GM18873 (cell line): Measurements from ENCODE around the gene C17orf113.
"Not testable (repeated sequence)": the region's sequence is repeated elsewhere in the genome, so short reads cannot be mapped to it uniquely, and the experiment has no call there.

Source experiments
- ATAC-seq: cut with Tn5 transposase; IDR thresholded peaks from one replicate; pipeline ENCODE4 v1.9.1; 2021; ENCODE audit warnings: mild to moderate bottlenecking, moderate library complexity, moderate number of reproducible peaks; ENCODE audit not compliant: unreplicated experiment, low FRiP score

Gene C17orf113

DNA sequence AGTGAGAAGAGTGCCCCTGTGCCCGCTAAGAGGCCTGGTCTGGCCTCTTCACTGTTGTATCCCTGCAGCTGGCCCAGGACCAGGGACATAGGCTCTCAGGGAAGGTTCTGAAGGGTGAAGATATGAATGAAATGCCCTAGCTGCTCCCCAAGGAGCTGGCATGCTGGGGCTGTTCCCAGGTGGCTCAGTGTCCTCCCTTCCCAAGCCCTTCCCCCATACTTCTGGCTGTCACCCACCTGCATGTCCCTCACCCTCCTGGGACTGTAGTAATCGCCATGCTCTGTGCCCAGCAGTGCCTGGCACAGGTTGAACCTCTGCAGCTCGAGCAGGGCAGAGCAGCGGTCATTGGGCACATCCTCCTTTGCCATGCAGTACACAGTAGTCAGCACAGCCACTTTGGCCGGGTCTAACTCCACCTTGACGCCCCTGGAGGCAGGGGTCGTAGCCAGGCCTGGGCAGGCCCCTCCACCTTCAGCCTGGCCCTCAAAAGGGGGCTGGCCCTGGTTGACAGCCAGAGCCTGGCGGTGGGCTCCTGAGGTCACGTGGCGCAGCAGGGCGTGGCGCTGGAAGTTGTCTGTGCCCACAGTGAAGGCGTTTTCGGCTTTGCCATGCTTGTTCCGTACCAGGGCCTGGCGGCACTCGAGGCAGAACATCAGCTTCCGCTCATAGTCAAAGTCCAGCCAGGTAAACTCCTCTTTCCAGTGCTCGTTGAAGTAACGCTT is 7.6 kb downstream of the C17orf113 start:
- ATAC-seq = no peak

DNA sequence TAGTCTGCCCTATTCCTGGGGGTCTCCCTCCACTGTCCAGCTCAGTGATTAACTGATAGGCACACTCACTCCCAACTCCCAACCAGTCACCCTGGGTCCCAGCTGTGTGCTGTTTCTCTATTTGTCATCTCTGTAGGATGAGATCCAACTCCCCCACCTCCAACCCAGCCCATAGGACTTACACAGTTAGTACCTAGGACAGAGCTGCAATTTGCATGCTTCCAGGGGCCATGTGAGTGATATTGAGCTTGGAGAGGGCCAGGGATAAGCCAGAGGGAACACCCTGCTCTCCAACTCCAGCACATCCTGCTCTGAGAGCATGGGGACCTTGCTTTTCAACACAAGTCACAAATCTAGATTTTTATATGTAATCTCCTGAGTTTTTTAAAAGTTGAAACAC is 8.8 kb downstream of the C17orf113 start:
- ATAC-seq = no peak

DNA sequence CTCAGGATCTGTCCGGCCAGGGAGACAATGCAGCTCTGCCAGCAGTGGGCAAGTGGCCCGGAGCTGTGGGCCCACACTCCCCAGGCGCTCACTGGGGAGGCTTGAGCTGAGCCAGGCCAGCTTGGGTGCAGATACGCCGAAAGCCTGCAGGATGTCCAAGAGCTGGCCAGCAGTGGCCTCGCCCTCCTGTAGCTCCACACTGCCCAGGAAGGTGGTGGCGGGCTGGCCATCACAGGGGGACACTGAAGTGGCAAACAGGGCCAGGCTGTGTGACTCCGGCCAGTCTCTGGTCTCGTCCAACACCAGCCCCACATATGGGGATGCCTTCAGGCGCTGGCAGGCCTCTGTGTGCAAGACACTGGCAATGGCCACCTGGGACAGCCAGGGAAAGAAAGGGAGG is 9.6 kb downstream of the C17orf113 start:
- no peak for ATAC-seq

DNA sequence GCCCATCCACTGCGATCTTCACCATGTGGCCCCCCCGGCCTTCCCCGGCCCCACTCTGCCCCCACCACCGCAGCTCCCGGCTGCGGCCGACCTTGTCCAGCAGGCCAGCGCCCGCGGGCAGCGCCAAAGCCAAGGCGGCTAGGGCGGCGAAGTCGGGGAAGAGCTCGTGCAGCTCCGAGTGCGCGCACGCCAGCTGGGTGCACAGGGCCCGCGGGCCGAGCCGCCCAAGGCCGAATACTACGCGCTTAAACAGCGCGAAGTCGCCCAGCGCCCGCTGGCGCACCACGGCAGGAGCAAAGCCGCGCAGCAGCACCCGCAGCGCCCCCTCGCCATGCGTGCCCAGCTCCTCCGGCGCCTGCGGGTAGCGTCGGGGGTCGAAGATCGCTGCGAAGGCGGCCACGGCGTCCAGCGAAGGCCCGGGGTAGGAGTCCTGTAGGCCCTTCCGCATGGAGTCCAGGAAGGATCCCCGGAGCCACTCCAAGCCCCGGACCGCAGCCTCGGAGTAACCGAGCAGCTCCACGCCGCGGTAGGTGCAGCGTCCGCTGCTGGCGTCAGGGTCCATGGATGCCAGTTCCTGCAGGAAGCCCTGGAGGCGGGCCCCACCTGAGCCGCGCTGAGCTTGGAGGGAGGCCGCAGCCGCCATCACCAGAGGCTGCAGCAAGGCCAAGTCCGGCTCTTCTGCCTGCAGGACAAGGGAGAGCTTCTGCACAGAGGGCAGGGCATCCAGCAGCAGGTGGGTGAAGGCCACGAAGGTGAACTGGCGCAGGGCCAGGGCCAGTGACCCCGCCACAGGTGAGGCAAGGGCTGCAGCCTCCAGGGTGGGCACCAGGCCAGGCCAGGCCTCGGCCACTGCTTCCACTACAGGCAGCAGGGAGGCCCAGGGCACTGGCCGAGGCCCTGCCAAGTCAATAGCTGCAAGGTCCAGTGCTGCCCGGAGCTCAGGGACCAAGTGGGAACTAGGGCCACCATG is 10.3 kb downstream of the C17orf113 start:
- ATAC-seq = no peak

DNA sequence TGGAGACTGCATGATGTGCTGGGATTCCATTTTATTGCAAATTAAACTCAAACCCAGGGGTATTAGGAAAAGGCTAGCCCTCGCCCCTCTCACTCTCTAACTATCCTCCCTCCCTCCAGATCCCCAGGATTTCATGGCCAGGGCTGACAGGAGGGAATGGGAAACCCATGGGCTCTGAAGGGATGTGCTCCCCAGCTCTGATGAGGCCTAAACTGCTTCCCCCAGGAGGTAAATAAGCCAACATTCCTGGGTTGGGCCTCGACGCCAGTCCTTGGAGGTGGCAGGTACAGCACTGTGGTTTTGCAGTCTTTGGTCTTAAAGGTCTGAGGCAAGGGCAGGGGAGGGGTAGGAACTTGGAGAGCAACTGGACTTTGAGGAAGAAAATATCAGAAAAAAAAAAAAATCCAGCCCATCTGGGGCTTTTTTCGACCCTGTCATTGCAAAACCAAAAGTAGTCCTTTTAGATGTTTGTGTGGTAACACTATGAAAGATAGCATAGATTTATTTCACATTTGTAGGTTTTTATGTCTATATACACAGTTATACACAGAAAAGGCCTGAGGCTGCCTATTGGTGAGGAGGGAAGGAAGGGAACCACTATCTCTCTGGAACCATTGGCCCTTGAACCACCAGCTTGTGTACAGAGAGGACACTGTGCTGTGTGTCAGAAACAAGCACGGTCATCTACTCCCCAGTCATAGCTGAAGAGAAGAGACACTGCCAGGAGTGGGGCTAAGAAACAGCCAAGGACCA is 12.0 kb downstream of the C17orf113 start:
- no peak for ATAC-seq

DNA sequence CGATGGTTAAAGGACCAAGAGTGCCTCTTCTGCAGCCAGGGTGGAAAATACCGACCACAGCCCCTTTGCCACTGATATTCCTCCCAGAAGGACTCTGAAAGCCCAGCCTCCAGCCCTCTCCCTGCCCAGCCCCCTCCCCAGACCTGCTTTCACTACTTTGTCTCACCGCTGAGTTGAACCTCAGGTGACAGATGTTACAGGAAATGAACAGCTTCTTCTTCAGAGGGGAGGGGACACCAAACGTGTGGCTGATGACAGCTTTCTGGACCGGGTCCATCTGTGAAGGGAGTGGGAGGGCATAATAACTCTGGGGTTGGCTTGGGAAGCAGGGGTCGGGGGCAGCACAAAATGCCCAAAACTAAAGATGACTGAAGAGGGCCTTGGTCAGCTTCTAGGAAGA is 16.3 kb downstream of the C17orf113 start:
- ATAC-seq = no peak

DNA sequence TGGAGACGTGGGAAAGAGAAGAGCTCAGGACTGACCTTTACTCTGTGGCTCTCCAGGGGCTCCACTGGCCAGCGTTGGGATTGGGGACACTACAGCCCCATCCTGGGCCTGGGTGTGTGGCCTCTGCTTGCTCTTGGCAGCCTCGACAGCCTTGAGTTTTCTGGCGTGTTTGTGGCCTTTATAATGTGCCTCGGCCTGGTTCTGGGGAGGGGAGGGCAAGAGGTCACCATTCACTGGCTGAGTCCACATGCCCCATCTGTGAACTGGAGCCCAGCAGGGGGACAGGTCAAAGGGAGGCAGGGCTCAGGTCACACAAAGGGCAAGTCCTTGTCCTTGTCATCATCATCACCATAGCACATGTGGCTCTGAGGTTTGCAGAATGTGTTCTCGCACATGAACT is 18.8 kb downstream of the C17orf113 start:
- no peak for ATAC-seq

DNA sequence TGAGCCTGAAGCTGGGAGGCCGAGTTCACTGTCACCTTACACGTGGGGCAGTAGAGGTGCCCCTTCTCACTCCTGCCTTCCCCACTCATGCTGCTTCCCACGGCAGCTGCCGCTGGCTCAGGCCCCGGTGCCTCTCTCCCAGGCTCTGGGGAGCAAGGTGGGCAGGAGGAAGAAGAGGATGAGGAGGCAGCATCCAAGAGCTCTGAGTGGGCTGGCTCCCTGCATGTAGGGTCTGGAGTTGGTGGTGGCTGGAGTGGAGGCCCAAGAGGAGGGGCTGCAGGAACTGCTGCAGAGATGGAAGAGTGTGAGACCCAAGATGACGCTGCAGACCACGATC is 21.6 kb downstream of the C17orf113 start:
- ATAC-seq = no peak

DNA sequence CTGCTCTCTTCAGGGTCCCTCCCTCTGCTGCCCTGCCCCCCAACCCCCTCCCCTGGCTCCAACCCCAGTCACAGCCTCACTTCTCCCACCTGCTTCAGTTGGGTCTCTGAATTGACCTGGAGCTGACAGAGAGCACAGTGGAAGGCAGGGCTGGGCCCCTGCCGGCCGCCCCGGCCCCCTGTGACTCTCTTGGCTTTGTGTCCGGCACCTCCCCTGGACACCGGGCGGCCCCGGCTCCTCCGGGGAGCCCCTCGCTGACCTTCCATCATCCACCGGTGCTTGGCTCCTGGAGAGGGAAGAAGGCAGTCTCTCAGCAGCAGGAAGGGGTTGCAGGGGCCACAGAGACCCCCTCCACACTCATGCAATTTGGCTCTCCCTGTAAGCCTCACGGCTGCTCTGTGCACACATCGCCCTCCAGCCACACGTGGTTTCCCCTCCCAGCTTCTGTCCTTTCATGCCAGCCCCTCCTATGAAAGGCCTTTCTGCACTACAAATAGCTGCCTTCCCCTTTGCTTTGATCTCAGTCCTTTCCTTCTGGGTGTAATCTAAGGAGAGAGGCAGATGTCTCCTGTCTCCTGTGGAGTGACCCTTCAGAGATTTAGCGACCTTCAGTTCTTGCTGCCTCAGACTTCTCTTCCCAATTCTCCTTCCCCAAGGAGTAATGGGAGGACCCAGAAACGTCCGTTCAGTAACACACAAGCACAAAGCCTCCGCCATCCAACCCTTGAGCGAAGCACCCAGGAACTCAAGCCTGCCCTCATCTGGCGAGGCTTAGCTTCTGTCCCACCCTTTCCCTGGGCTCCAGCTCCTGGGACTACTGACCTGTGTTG is 22.2 kb downstream of the C17orf113 start:
- no peak for ATAC-seq

DNA sequence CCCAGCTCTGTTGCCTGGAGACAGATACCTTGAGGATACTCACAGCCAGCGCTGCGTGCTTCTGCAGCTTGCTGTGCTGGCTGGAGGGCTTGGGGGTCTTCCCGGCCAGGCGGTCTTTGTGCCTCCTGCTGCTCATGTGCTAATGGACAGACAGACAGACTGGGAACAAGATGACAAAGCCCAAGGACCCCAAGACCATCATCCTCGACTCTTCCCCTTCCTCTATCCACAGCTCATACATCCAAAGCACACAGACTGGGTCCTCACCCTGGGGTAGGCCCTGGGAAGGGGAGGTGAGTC is 22.9 kb downstream of the C17orf113 start:
- no peak for ATAC-seq

DNA sequence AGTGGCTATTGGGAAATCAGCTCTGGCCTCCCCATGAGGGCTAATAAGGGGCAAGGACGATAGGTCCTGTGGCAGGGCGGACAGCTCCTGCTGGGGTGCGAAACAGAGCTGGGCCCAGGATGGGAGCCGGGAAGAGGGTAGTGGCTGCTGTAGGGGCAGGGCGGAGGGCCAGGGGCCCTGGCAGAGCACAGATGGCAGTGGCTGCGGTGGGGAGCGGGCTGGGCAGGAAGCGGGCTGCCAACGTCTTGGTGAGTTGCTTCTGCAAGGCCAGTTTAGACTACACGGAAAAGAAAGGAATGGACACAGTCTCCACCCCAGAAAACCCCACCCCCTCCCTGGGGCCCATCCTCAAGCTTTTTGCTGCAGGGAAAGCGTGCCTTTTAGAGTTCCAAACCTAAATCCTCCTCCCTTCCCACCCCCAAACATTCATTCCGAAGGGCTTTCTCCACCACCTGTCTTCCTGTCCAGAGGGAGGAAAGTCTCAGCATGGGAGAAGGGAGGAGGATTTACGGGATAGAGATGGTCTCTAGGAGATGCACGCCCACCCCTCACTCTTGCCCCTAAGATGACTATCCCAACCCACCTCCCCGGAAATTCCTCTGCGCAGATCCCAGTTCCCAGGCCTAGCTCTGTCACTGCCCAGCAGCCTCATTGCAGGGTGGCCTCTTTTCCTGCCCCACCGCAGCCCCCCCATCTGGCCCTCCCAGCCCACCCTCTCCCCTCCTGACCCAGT is 23.4 kb downstream of the C17orf113 start:
- no peak for ATAC-seq

DNA sequence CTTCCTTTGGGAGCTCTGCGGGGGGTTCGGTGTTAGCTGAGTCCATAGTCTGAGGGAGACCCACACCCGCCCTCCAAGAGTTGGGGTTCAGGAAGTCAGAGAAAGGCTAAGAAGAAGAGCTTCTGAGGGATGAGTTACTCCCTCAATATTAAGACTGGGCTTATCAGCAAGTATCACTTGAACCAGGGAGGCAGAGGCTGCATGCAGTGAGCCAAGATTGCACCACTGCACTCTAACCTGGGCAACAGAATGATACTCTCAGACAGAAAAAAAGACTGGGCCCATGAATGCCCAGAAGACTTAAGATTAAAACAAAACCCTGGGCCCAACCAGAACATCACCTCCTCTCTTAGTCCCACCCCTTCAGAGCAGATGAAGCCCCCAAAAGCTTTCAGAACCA is 24.5 kb downstream of the C17orf113 start:
- ATAC-seq = no peak

DNA sequence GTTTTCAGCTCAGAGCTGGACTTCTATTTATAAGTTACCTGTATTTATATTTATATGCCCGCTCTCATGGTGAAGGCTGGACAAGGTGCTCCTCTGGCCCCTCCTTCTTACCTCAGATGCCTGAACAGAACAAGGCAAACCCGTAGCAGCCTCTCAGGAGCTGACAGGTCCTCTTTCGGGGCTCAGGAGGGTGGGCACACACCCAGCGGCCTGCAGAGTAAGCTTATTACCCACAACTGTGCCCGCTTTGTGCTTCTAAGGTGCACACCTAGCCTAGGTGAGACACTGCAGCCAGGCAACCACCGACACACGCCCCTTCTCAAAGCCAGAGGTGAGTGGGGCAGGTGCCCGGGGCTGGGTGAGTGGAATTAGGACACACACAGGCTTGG is 25.2 kb downstream of the C17orf113 start:
- ATAC-seq = no peak

DNA sequence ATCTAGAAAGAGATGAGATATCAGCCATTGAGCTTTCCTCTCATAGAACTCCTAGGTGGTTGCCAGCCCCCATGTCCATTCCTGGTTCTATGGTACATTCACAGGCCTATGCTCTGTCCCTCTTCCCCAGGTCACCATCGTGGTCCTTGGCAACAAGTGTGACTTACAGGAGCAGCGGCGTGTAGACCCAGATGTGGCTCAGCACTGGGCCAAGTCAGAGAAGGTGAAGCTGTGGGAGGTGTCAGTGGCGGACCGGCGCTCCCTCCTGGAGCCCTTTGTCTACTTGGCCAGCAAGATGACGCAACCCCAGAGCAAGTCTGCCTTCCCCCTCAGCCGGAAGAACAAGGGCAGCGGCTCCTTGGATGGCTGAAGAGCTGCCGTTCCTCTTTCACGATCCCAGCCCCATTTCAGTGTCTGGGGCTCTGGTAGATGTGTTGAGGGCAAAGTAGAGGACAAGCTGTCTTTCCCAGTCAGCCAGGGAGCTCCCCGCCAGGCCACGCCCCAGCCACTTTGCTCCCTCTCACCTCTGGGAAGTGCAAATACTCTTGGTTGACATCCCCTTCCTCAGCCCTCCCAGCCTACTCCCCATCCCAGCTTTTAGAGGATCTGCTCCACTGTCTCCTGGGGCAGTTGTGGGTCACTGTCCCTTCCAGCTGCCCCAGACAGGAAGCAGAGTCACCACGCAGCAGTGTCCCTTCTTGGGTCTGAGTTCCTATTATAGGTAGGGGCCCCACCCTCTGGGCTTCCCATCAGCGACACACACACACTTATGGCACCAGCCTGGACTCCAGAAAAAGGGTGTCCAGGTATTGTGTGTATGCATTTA is 26.7 kb downstream of the C17orf113 start:
- no peak for ATAC-seq

DNA sequence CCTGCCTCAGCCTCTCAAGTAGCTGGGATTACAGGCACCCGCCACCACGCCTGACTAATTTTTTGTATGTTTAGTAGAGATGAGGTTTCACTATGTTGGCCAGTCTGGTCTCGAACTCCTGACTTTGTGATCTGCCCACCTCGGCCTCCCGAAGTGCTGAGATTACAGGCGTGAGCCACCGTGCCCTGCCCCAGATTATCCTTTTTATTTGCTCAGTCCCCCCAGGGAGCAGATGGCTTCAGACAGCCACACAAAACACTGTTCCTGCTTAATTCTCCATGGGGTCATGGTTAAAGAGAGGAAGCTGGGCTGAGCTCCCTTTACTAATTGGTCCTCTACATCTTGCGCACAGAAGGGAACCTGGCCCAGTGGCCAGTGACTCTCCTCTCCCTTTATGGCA is 29.6 kb downstream of the C17orf113 start:
- not testable (repeated sequence) for ATAC-seq

DNA sequence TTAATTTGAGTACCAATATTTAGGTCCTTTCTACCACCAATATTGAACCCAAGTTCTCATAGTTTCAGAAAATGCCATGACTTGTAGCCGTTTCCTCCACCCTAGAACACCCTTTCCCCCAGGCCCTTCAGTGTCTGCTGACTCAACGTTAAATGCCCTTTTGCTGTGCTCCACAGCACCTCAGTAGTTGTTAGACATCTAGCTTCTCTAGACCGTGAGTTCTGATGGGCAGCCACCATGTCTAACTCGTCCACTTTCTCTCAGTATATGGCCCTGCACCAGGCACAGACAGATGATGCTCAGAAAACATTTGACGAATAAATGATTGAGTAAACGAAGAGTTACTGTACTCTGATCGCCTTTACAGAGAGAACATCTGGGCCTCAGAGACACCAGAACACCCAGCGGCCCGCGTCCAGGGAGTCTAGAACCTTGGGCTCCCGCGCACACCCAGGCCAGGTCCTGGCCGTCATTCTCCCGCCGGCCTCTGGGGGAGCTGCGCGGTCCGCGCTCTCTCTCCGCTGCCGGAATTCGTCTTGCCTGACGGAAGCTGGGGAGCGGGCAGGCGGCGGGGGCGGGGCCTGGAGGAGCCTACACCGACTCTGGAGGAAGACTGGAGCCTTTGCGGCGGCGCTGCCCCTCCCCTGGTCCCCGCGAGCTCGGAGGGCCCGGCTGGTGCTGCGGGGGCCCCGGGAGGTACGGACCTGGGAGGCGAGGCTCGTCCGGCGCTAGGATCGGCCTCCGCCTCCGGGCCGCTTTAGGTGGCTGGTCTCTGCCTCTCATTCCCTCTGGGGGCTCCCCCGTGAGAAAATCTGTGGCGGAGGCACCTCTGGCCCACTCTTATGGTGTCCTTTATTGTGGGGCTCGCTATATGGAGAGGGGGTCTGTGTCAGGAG is 30.6 kb downstream of the C17orf113 start, which contains the start of gene NKIRAS2:
TSS of gene NKIRAS2 (plus strand) at position 582 of the 896 bp plus-strand sequence. CDS start 1,488 bp downstream, outside the sequence.
- no peak for ATAC-seq

DNA sequence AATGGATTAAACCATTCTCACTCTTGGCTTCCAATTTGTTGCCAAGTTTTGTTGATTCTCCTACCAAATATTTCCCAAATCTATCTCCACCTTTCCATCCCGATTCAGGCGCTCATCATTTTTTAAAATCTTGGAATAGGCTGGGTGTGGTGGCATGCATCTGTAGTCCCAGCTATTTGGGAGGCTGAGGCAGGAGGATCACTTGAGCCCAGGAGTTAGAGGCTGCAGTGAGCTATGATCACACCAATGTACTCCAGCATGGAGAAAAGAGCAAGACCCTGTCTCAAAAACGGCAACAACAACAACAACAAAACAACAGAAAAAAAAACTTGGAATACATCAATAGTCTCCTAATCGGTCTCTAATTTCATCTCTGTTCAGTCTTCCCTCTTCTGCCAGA is 31.4 kb downstream of the C17orf113 start:
- no peak for ATAC-seq

DNA sequence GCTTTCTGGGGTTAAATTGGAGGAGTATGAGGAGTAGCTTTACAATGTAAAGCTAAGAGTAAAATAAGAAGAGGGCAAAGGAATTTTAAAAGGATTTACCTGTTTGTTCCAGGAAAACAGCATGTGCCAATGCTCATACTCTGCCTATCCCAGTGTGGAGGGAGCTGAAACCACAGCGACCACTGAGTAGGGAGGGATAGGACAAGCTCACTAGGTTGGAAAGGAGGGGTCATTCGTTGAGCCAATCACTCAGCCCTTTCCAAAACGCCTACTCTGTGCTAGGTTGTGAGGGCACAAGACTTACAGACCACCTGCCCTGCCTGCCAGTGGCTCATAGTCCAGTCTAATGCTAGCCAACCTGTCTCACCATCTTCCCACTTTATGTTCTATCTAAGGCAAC is 32.1 kb downstream of the C17orf113 start:
- no peak for ATAC-seq
